ENCODE results near the gene MPV17. TPM values are rescaled to one million over a fixed set of nuclear protein-coding genes. Genes with fewer than 3 reads are reported as not detected.
"Not testable (repeated sequence)": the region's sequence is repeated elsewhere in the genome, so short reads cannot be mapped to it uniquely, and the experiment has no call there.

Gene MPV17
- total RNA-seq, 2 donors from 2014 or later, result 46.6 to 59.6 TPM

- H3K4me1 Mint-ChIP-seq, result peaks cover 2% of the 10 kb centered on the region
- H3K27me3 ChIP-seq (ENCODE audit: control insufficient read depth, insufficient read depth, low read length, poor library complexity, severe bottlenecking), result peaks cover 55% of the 10 kb centered on the region
Observed at GRCh38 chr2:27304488-27305240, 18.2 kb downstream of the MPV17 start.

DNA sequence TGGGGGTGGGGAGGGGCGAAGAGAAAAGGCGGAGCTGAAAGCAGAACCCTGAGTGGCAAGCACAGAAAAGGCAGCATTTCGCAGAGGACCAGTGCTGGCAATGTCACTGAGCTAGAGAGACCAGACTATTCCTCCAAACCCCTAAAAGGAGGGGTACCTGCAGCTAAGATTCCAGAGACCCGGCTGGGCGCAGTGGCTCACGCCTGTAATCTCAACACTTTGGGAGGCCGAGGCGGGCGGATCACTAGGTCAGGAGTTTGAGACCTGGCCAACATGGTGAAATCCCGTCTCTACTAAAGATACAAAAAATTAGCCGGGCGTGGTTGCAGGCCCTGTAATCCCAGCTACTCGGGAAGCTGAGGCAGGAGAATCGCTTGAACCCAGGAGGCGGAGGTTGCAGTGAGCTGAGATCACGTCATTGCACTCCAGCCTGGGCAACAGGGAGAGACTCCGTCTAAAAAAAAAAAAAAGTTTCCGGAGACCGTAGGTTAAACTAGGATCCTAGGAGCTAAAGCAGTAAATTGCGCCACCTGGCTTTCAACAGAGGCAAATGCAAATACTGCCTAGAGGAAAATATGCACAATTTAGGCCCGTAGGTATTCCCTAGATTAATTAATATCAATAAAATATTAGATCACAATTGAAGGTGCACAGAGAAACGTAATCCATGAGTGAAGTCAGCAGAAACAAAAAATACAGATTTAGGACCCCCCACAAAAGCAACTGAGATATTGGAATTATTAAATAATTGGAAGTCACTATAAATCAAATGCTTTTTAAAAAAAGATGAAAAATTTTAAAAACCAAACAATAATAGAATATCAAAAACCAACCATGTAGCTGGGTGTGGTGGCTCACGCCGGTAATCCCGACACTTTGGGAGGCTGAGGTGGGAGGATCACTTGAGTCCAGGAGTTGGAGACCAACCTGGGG lies 19.5 kb downstream of the MPV17 start:
- DNase-seq, result peak; percentile 69

More at GRCh38 chr2:27304488-27305240, 18.2 kb downstream of the MPV17 start:
- Mint-ChIP-seq H3K27ac (no peak overlapping the region), H3K36me3 (ENCODE audit: low read depth) (peaks cover 6% of the 10 kb centered on the region), H3K9me3 (no peaks in the 10 kb centered on the region), H3K27me3 (ENCODE audit: insufficient read depth) (peaks cover 51% of the 10 kb centered on the region), H3K4me3 (no peak overlapping the region)
- DNase-seq, result no peak
- no peaks in the 10 kb centered on the region for H3K9me3 ChIP-seq (ENCODE audit: control insufficient read depth, low read length)
- WGBS, 2 experiments (ENCODE audit: insufficient coverage in 1 of 2, insufficient read length in 1 of 2), result 85 to 89% methylated on average over 9 to 13 of the region's 13 CpGs
- H3K27ac ChIP-seq (ENCODE audit: low read depth, low read length), result no peak overlapping the region
- H3K4me1 ChIP-seq (ENCODE audit: control insufficient read depth, insufficient read depth, low read length), result peaks cover 6% of the 10 kb centered on the region
- TF ChIP-seq CTCF (conservative IDR thresholded peaks at IDR 0.05), result no peak
- H3K9ac ChIP-seq (ENCODE audit: extremely low read depth, low read length, poor library complexity, severe bottlenecking), result no peak overlapping the region
- no peak overlapping the region for H3K4me3 ChIP-seq (ENCODE audit: low read length)
- H3K36me3 ChIP-seq (ENCODE audit: control insufficient read depth, insufficient read depth, low read length), result no peaks in the 10 kb centered on the region

DNA sequence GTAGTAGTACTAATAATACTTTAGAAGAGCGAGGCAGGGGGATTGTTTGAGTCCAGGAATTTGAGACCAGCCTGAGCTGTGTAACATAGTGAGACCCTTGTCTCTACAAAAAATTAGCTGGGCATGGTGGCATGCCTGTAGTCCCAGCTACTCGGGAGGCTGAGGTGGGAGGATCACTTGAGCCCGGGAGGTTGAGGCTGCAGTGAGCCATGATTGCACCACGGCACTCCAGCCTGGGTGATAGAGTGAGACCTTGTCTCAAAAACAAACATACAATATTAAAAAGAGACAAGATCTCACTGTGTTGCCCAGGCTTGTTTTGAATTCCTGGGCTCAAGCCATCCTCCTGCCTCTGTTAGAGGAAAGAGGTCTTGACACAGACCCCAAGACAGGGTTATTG lies 22.3 kb downstream of the MPV17 start:
- not testable (repeated sequence) for H3K4me3 ChIP-seq (ENCODE audit: low read length); DNase-seq; H3K9me3 Mint-ChIP-seq; H3K36me3 Mint-ChIP-seq (ENCODE audit: low read depth); H3K4me1 ChIP-seq (ENCODE audit: control insufficient read depth, insufficient read depth, low read length); H3K27ac Mint-ChIP-seq; H3K9me3 ChIP-seq (ENCODE audit: control insufficient read depth, low read length); H3K27ac ChIP-seq (ENCODE audit: low read depth, low read length); H3K4me1 Mint-ChIP-seq; H3K36me3 ChIP-seq (ENCODE audit: control insufficient read depth, insufficient read depth, low read length); H3K4me3 Mint-ChIP-seq; H3K9ac ChIP-seq (ENCODE audit: extremely low read depth, low read length, poor library complexity, severe bottlenecking)
- 92 to 96% methylated on average over 4 of the region's 4 CpGs for WGBS, 2 experiments (ENCODE audit: insufficient coverage in 1 of 2, insufficient read length in 1 of 2)
- peaks cover 14% of the 10 kb centered on the region for H3K27me3 Mint-ChIP-seq (ENCODE audit: insufficient read depth)
- peaks cover 15% of the 10 kb centered on the region for H3K27me3 ChIP-seq (ENCODE audit: control insufficient read depth, insufficient read depth, low read length, poor library complexity, severe bottlenecking)

More for the DNA sequence above, 19.5 kb downstream of the MPV17 start:
- Histone ChIP-seq H3K4me1 (ENCODE audit: control insufficient read depth, insufficient read depth, low read length) (peaks cover 6% of the 10 kb centered on the region), H3K9me3 (ENCODE audit: control insufficient read depth, low read length) (no peaks in the 10 kb centered on the region), H3K27me3 (ENCODE audit: control insufficient read depth, insufficient read depth, low read length, poor library complexity, severe bottlenecking) (peaks cover 43% of the 10 kb centered on the region), H3K4me3 (ENCODE audit: low read length) (no peak overlapping the region), H3K36me3 (ENCODE audit: control insufficient read depth, insufficient read depth, low read length) (no peaks in the 10 kb centered on the region), H3K27ac (ENCODE audit: low read depth, low read length) (no peak overlapping the region), H3K9ac (ENCODE audit: extremely low read depth, low read length, poor library complexity, severe bottlenecking) (no peak overlapping the region)
- WGBS, 2 experiments (ENCODE audit: insufficient coverage in 1 of 2, insufficient read length in 1 of 2), result 52 to 56% methylated on average over 22 to 24 of the region's 25 CpGs
- H3K36me3 Mint-ChIP-seq (ENCODE audit: low read depth), result no peaks in the 10 kb centered on the region
- H3K9me3 Mint-ChIP-seq, result no peaks in the 10 kb centered on the region
- H3K4me1 Mint-ChIP-seq, result no peaks in the 10 kb centered on the region
- H3K27me3 Mint-ChIP-seq (ENCODE audit: insufficient read depth), result peaks cover 41% of the 10 kb centered on the region
- H3K27ac Mint-ChIP-seq, result no peak overlapping the region
- H3K4me3 Mint-ChIP-seq, result peak overlapping the region; percentile 36
- TF ChIP-seq CTCF (conservative IDR thresholded peaks at IDR 0.05), result peak; percentile 97

Data from endodermal cell (in vitro differentiated cells).